ENCODE measurements around the gene CCDC117.

- TF ChIP-seq CTCF (IDR thresholded peaks at IDR 0.05) = no peak
- no peak for TF ChIP-seq POLR2A (IDR thresholded peaks at IDR 0.05)
- TF ChIP-seq POLR2AphosphoS5 (IDR thresholded peaks at IDR 0.05) = no peak
Observed at GRCh38 chr22:28826921-28827320, 54.4 kb downstream of the CCDC117 start.
